A673 (cell line): ENCODE measurements around the gene DIS3L2. TPM values are rescaled to one million over a fixed set of nuclear protein-coding genes. Genes with fewer than 3 reads are reported as not detected.
"Not testable (repeated sequence)": the region's sequence is repeated elsewhere in the genome, so short reads cannot be mapped to it uniquely, and the experiment has no call there.

Experiments
- BruUV-seq: library from RNA; stranded (reverse); fragments of 400-500 nt; replicated peaks from 2 replicates; lab custom pipeline; 2021; lab: Mats Ljungman, UMichigan
- CTCF ChIA-PET: fragments of 300-600 bp; sonication (Branson Sonifier 250); formaldehyde crosslinking; loops from one replicate; lab custom pipeline; 2022; ENCODE audit warnings: antibody characterized with exemption; lab: Charles Lee
- POLR2A ChIA-PET: fragments of 300-600 bp; sonication (Branson Sonifier 250); formaldehyde crosslinking; loops from one replicate; lab custom pipeline; 2022; ENCODE audit warnings: antibody characterized with exemption; ENCODE audit not compliant: low non-redundant PET; lab: Charles Lee
- DNase-seq: peaks from one replicate; pipeline ENCODE4 v3.0.0-alpha.2; 2015; ENCODE audit warnings: low spot score
- H3K27ac ChIP-seq: fragments of 200-600 bp; sonication (generic); 2 replicates; pipeline ENCODE4 v1.5.1; 2016; ENCODE audit warnings: mixed run types, low read depth, mild to moderate bottlenecking, mixed read lengths, antibody characterized with exemption, low read length; ENCODE audit not compliant: poor library complexity, severe bottlenecking
- H3K27me3 ChIP-seq: fragments of 200-600 bp; sonication (generic); replicated peaks from 2 replicates; pipeline ENCODE4 v1.6.1; 2017; ENCODE audit warnings: mixed run types, low read depth, mild to moderate bottlenecking, mixed read lengths, antibody characterized with exemption, low read length; ENCODE audit not compliant: insufficient read depth, poor library complexity
- H3K36me3 ChIP-seq: fragments of 200-600 bp; sonication (generic); 2 replicates; pipeline ENCODE4 v1.6.1; 2016; ENCODE audit warnings: mixed run types, mild to moderate bottlenecking, mixed read lengths, antibody characterized with exemption, low read length; ENCODE audit not compliant: insufficient read depth, poor library complexity, severe bottlenecking
- H3K4me1 ChIP-seq: fragments of 200-600 bp; sonication (generic); 2 replicates; pipeline ENCODE4 v1.6.1; 2017; ENCODE audit warnings: mixed run types, mild to moderate bottlenecking, mixed read lengths, antibody characterized with exemption, low read length; ENCODE audit not compliant: insufficient read depth, poor library complexity, severe bottlenecking
- H3K4me3 ChIP-seq: fragments of 200-600 bp; sonication (generic); 2 replicates; pipeline ENCODE4 v1.5.1; 2016; ENCODE audit warnings: low read depth, mixed run types, mild to moderate bottlenecking, mixed read lengths, low read length; ENCODE audit not compliant: poor library complexity, severe bottlenecking
- H3K9me3 ChIP-seq: fragments of 200-600 bp; sonication (generic); 2 replicates; pipeline ENCODE4 v1.6.1; 2016; ENCODE audit warnings: mixed run types, low read depth, mild to moderate bottlenecking, mixed read lengths, antibody characterized with exemption, low read length; ENCODE audit not compliant: poor library complexity, severe bottlenecking
- EZH2 ChIP-seq: fragments of 200-600 bp; sonication (generic); IDR thresholded peaks from 2 replicates; pipeline ENCODE4 v1.6.1; 2017; ENCODE audit warnings: borderline replicate concordance, low read depth, mild to moderate bottlenecking, mixed read lengths, antibody characterized with exemption, low read length; ENCODE audit not compliant: poor library complexity, severe bottlenecking
- intact Hi-C: fragments of 100-400 bp; cut with micrococcal nuclease; formaldehyde crosslinking; loops from one replicate; pipeline ENCODE4 v1.10.0; 2022; ENCODE audit not compliant: unreplicated experiment
- total RNA-seq: library from RNA; stranded (reverse); gene quantifications from 2 replicates; pipeline ENCODE4 v1.2.3, GENCODE V29; 2021
- TF ChIP-seq, protein P1 (sequence below): fragments of 300-800, 200-600 bp; sonication (generic); conservative IDR thresholded peaks from 2 replicates; pipeline ENCODE4 v1.5.1; 2017; ENCODE audit warnings: low read depth, mild to moderate bottlenecking, antibody characterized with exemption, low read length, moderate library complexity, mixed read lengths

The DIS3L2 gene
- total RNA-seq, 1 experiment from 2014 or later, result 38.7 TPM

DNA sequence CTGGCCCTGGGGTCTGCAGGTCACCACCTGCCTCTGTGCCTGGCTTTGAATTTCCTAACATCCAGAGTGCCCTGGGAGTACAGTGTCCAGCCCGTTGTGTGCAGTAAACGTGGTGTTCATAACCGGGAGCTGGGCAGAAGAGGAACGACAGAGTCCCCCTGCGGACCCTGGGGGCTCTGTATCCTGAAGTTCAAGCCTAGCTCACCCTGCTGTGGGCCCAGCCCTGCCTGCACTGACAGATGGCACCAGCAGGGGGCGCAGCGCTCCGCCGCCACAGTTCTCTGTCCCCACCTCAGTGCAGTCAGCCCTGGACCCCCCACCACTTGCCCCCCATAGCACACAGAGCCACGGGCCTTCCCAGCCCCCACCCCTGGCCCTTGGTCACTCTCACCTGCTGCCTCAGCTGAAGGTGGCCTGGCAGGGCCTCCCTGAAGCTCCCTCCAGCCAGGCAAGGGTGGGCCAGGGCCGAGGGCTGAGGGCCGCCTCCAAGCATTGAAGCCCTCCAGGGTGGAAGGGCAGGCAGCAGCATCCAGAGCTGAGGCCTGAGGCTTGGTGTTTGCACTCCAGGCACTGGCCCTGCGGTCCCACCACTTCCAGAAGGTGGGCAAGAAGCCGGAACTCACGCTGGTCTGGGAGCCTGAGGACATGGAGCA lies 373.8 kb downstream of the DIS3L2 start:
- CTCF ChIA-PET, result interaction anchor here (0.6 to 1.2 kb wide), 4 partner anchors 8 to 104 kb away, joined by 3 to 7 read pairs (median 4); no protein-coding TSS in a partner anchor
- H3K36me3 ChIP-seq, H3K9me3 ChIP-seq, H3K4me3 ChIP-seq, H3K27ac ChIP-seq, DNase-seq, BruUV-seq, POLR2A ChIA-PET, H3K27me3 ChIP-seq, H3K4me1 ChIP-seq: not testable (repeated sequence)
- TF ChIP-seq, protein P1, sequence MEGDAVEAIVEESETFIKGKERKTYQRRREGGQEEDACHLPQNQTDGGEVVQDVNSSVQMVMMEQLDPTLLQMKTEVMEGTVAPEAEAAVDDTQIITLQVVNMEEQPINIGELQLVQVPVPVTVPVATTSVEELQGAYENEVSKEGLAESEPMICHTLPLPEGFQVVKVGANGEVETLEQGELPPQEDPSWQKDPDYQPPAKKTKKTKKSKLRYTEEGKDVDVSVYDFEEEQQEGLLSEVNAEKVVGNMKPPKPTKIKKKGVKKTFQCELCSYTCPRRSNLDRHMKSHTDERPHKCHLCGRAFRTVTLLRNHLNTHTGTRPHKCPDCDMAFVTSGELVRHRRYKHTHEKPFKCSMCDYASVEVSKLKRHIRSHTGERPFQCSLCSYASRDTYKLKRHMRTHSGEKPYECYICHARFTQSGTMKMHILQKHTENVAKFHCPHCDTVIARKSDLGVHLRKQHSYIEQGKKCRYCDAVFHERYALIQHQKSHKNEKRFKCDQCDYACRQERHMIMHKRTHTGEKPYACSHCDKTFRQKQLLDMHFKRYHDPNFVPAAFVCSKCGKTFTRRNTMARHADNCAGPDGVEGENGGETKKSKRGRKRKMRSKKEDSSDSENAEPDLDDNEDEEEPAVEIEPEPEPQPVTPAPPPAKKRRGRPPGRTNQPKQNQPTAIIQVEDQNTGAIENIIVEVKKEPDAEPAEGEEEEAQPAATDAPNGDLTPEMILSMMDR, result peak; percentile 61
- intact Hi-C loops, result loop anchor here (5.0 kb wide), 1 partner anchor 107 kb away; no protein-coding TSS in a partner anchor

DNA sequence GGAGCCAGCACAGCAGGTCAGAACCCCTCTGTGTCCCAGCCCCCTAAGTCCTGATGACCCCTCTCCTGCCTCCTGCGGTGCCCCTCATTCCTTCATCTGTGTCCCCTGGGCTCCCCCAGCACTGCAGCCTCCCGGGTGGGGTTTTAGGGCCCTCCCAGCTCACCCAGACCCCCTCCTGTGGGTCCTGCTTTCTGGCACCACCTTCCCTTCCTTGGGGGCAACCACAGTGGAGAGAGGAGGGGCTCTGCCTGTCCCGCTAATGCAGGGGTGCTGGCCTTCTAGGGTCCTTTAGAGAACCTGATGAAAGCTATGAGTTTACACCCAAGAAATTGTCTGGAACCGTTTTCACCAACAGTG lies 374.3 kb downstream of the DIS3L2 start:
- intact Hi-C loops, result loop anchor here (5.0 kb wide), 1 partner anchor 106 kb away; no protein-coding TSS in a partner anchor
- Histone ChIP-seq H3K27me3 (no peaks in the 10 kb centered on the region), H3K4me3 (no peak overlapping the region), H3K9me3 (no peaks in the 10 kb centered on the region), H3K36me3 (no peaks in the 10 kb centered on the region), H3K4me1 (no peaks in the 10 kb centered on the region), H3K27ac (no peak overlapping the region)
- POLR2A ChIA-PET, result interaction anchor here (0.6 kb wide), 1 partner anchor 1863 kb away, joined by 3 read pairs; no protein-coding TSS in a partner anchor
- TF ChIP-seq, protein P1, result no peak
- no peak for TF ChIP-seq EZH2
- DNase-seq, result no peak
- CTCF ChIA-PET, result interaction anchor here (0.6 to 1.2 kb wide), 3 partner anchors 8 to 104 kb away, joined by 3 to 7 read pairs (median 5); no protein-coding TSS in a partner anchor
- no TSS peak for BruUV-seq

DNA sequence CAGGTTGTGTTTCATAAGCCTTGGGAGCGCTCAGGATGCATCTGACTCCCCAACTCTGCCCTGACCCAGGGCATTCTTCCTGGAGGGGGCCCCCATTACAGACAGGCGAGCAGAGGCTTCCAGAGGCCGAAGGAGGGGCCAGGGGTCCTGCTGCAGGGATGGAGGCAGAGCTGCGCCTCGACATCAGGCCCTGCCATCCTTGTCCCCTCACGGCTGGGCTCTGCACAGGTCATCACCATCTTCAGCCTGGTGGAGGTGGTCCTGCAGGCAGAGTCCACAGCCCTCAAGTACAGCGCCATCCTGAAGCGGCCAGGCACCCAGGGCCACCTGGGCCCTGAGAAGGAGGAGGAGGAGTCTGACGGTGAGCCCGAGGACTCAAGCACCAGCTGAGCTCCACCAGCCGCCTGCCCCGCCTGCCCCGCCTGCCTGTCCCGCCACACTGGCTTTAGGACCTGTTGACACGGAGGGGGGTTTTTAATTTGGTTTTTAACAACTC lies 374.8 kb downstream of the DIS3L2 start:
- ChIA-PET CTCF (no interaction called here), POLR2A (interaction anchor here (0.6 kb wide), 1 partner anchor 1864 kb away, joined by 3 read pairs; no protein-coding TSS in a partner anchor)
- no peaks in the 10 kb centered on the region for H3K36me3 ChIP-seq
- TF ChIP-seq, protein P1, result no peak
- TF ChIP-seq EZH2, result no peak
- H3K9me3 ChIP-seq, result no peaks in the 10 kb centered on the region
- no peak for DNase-seq
- intact Hi-C loops, result loop anchor here (5.0 kb wide), 1 partner anchor 106 kb away; no protein-coding TSS in a partner anchor
- H3K4me1 ChIP-seq, result no peaks in the 10 kb centered on the region
- no peak overlapping the region for H3K4me3 ChIP-seq
- BruUV-seq, result no TSS peak
- H3K27ac ChIP-seq, result no peak overlapping the region
- no peaks in the 10 kb centered on the region for H3K27me3 ChIP-seq
